ENCODE data around the gene HCAR3.
"Not testable (repeated sequence)": the region's sequence is repeated elsewhere in the genome, so short reads cannot be mapped to it uniquely, and the experiment has no call there.

HCAR3 gene

GRCh38 chr12:122716658-122717057 lies at the start of gene HCAR3:
Gene HCAR3 (minus strand): TSS chr12:122716811. CDS start chr12:122716737, 74 bp downstream.
- not testable (repeated sequence) for H3K27ac ChIP-seq (ENCODE audit: low read depth in 2 of 2, low read length in 2 of 2); H3K36me3 ChIP-seq (ENCODE audit: control insufficient read depth in 2 of 2, insufficient read depth in 2 of 2, low read length in 2 of 2); H3K9ac ChIP-seq (ENCODE audit: low read depth in 1 of 2, low read length in 2 of 2); H3K27me3 ChIP-seq (ENCODE audit: control insufficient read depth in 2 of 2, insufficient read depth in 2 of 2, low read length in 2 of 2); H3K4me3 ChIP-seq (ENCODE audit: low read length in 2 of 2); H3K9me3 ChIP-seq (ENCODE audit: control insufficient read depth in 2 of 2, low read length in 2 of 2); H3K4me1 ChIP-seq (ENCODE audit: control insufficient read depth in 2 of 2, insufficient read depth in 2 of 2, low read length in 2 of 2)

- Histone ChIP-seq H3K4me3 (ENCODE audit: low read length in 2 of 2) (no peak overlapping the region), H3K27me3 (ENCODE audit: control insufficient read depth in 2 of 2, insufficient read depth in 2 of 2, low read length in 2 of 2) (no peaks in the 10 kb centered on the region)
Measured at GRCh38 chr12:122757568-122757967, 41.0 kb upstream of the HCAR3 start.

GRCh38 chr12:122754790-122755189 lies 38.2 kb upstream of the HCAR3 start:
- peaks cover 8 to 11% of the 10 kb centered on the region in 2 donors for H3K4me1 ChIP-seq (ENCODE audit: control insufficient read depth in 2 of 2, insufficient read depth in 2 of 2, low read length in 2 of 2)
- no peak overlapping the region for H3K9ac ChIP-seq (ENCODE audit: low read depth in 1 of 2, low read length in 2 of 2)
- no peaks in the 10 kb centered on the region for H3K9me3 ChIP-seq (ENCODE audit: control insufficient read depth in 2 of 2, low read length in 2 of 2)
- no peak overlapping the region for H3K4me3 ChIP-seq (ENCODE audit: low read length in 2 of 2)
- peaks cover 22 to 42% of the 10 kb centered on the region in 2 donors for H3K36me3 ChIP-seq (ENCODE audit: control insufficient read depth in 2 of 2, insufficient read depth in 2 of 2, low read length in 2 of 2)
- H3K27ac ChIP-seq (ENCODE audit: low read depth in 2 of 2, low read length in 2 of 2), result no peak overlapping the region
- H3K27me3 ChIP-seq (ENCODE audit: control insufficient read depth in 2 of 2, insufficient read depth in 2 of 2, low read length in 2 of 2), result no peaks in the 10 kb centered on the region

More at GRCh38 chr12:122757568-122757967, 41.0 kb upstream of the HCAR3 start:
- Histone ChIP-seq H3K9ac (ENCODE audit: low read depth in 1 of 2, low read length in 2 of 2) (no peak overlapping the region), H3K36me3 (ENCODE audit: control insufficient read depth in 2 of 2, insufficient read depth in 2 of 2, low read length in 2 of 2) (peaks cover 22 to 55% of the 10 kb centered on the region in 2 donors), H3K4me1 (ENCODE audit: control insufficient read depth in 2 of 2, insufficient read depth in 2 of 2, low read length in 2 of 2) (peaks cover 8 to 11% of the 10 kb centered on the region in 2 donors), H3K9me3 (ENCODE audit: control insufficient read depth in 2 of 2, low read length in 2 of 2) (no peaks in the 10 kb centered on the region), H3K27ac (ENCODE audit: low read depth in 2 of 2, low read length in 2 of 2) (no peak overlapping the region)

- H3K4me1 ChIP-seq (ENCODE audit: control insufficient read depth in 2 of 2, insufficient read depth in 2 of 2, low read length in 2 of 2), result peaks cover 8 to 11% of the 10 kb centered on the region in 2 donors
- H3K9me3 ChIP-seq (ENCODE audit: control insufficient read depth in 2 of 2, low read length in 2 of 2), result no peaks in the 10 kb centered on the region
- H3K27ac ChIP-seq (ENCODE audit: low read depth in 2 of 2, low read length in 2 of 2), result peak overlapping the region in 1 of 2 donors; percentile 74
- H3K36me3 ChIP-seq (ENCODE audit: control insufficient read depth in 2 of 2, insufficient read depth in 2 of 2, low read length in 2 of 2), result peaks cover 19 to 30% of the 10 kb centered on the region in 2 donors
- no peaks in the 10 kb centered on the region for H3K27me3 ChIP-seq (ENCODE audit: control insufficient read depth in 2 of 2, insufficient read depth in 2 of 2, low read length in 2 of 2)
- H3K9ac ChIP-seq (ENCODE audit: low read depth in 1 of 2, low read length in 2 of 2), result peak overlapping the region; percentile 74 to 82
- H3K4me3 ChIP-seq (ENCODE audit: low read length in 2 of 2), result peak overlapping the region; percentile 75
Measured at GRCh38 chr12:122753319-122753650, 36.7 kb upstream of the HCAR3 start.

- Histone ChIP-seq H3K9me3 (ENCODE audit: control insufficient read depth in 2 of 2, low read length in 2 of 2) (no peaks in the 10 kb centered on the region), H3K36me3 (ENCODE audit: control insufficient read depth in 2 of 2, insufficient read depth in 2 of 2, low read length in 2 of 2) (peaks cover 18 to 26% of the 10 kb centered on the region in 2 donors), H3K27ac (ENCODE audit: low read depth in 2 of 2, low read length in 2 of 2) (peak within 1 kb of the TSS; percentile 39 to 74), H3K9ac (ENCODE audit: low read depth in 1 of 2, low read length in 2 of 2) (peak within 1 kb of the TSS; percentile 74 to 82), H3K4me1 (ENCODE audit: control insufficient read depth in 2 of 2, insufficient read depth in 2 of 2, low read length in 2 of 2) (peaks cover 8 to 11% of the 10 kb centered on the region in 2 donors), H3K4me3 (ENCODE audit: low read length in 2 of 2) (peak within 1 kb of the TSS; percentile 75), H3K27me3 (ENCODE audit: control insufficient read depth in 2 of 2, insufficient read depth in 2 of 2, low read length in 2 of 2) (no peaks in the 10 kb centered on the region)
Measured at GRCh38 chr12:122752464-122753318, 36.1 kb upstream of the HCAR3 start, which contains the start of gene DENR. Gene DENR (plus strand): TSS chr12:122752824. CDS start chr12:122753702, 878 bp downstream.

GRCh38 chr12:122750781-122751515 lies 34.3 kb upstream of the HCAR3 start:
- not testable (repeated sequence) for H3K4me3 ChIP-seq (ENCODE audit: low read length in 2 of 2); H3K9ac ChIP-seq (ENCODE audit: low read depth in 1 of 2, low read length in 2 of 2); H3K9me3 ChIP-seq (ENCODE audit: control insufficient read depth in 2 of 2, low read length in 2 of 2); H3K27me3 ChIP-seq (ENCODE audit: control insufficient read depth in 2 of 2, insufficient read depth in 2 of 2, low read length in 2 of 2); H3K27ac ChIP-seq (ENCODE audit: low read depth in 2 of 2, low read length in 2 of 2)
- H3K4me1 ChIP-seq (ENCODE audit: control insufficient read depth in 2 of 2, insufficient read depth in 2 of 2, low read length in 2 of 2), result peaks cover 8 to 11% of the 10 kb centered on the region in 2 donors
- peaks cover 7 to 11% of the 10 kb centered on the region in 2 donors for H3K36me3 ChIP-seq (ENCODE audit: control insufficient read depth in 2 of 2, insufficient read depth in 2 of 2, low read length in 2 of 2)

GRCh38 chr12:122749569-122750332 lies 33.1 kb upstream of the HCAR3 start:
- no peak overlapping the region for H3K27ac ChIP-seq (ENCODE audit: low read depth in 2 of 2, low read length in 2 of 2)
- H3K4me1 ChIP-seq (ENCODE audit: control insufficient read depth in 2 of 2, insufficient read depth in 2 of 2, low read length in 2 of 2), result peaks cover 8 to 11% of the 10 kb centered on the region in 2 donors
- H3K9ac ChIP-seq (ENCODE audit: low read depth in 1 of 2, low read length in 2 of 2), result no peak overlapping the region

GRCh38 chr12:122747224-122748135 lies 30.9 kb upstream of the HCAR3 start:
- Histone ChIP-seq H3K4me3 (ENCODE audit: low read length in 2 of 2) (no peak overlapping the region), H3K27me3 (ENCODE audit: control insufficient read depth in 2 of 2, insufficient read depth in 2 of 2, low read length in 2 of 2) (no peaks in the 10 kb centered on the region), H3K9me3 (ENCODE audit: control insufficient read depth in 2 of 2, low read length in 2 of 2) (no peaks in the 10 kb centered on the region), H3K4me1 (ENCODE audit: control insufficient read depth in 2 of 2, insufficient read depth in 2 of 2, low read length in 2 of 2) (no peaks in the 10 kb centered on the region), H3K36me3 (ENCODE audit: control insufficient read depth in 2 of 2, insufficient read depth in 2 of 2, low read length in 2 of 2) (no peaks in the 10 kb centered on the region), H3K9ac (ENCODE audit: low read depth in 1 of 2, low read length in 2 of 2) (no peak overlapping the region), H3K27ac (ENCODE audit: low read depth in 2 of 2, low read length in 2 of 2) (no peak overlapping the region)

More at GRCh38 chr12:122749569-122750332, 33.1 kb upstream of the HCAR3 start:
- Histone ChIP-seq H3K9me3 (ENCODE audit: control insufficient read depth in 2 of 2, low read length in 2 of 2) (no peaks in the 10 kb centered on the region), H3K36me3 (ENCODE audit: control insufficient read depth in 2 of 2, insufficient read depth in 2 of 2, low read length in 2 of 2) (peaks cover 4 to 7% of the 10 kb centered on the region in 2 donors), H3K4me3 (ENCODE audit: low read length in 2 of 2) (no peak overlapping the region), H3K27me3 (ENCODE audit: control insufficient read depth in 2 of 2, insufficient read depth in 2 of 2, low read length in 2 of 2) (no peaks in the 10 kb centered on the region)

GRCh38 chr12:122743895-122744525 lies 27.4 kb upstream of the HCAR3 start:
- no peak overlapping the region for H3K27ac ChIP-seq (ENCODE audit: low read depth in 2 of 2, low read length in 2 of 2)

More at GRCh38 chr12:122743895-122744525, 27.4 kb upstream of the HCAR3 start:
- Histone ChIP-seq H3K4me1 (ENCODE audit: control insufficient read depth in 2 of 2, insufficient read depth in 2 of 2, low read length in 2 of 2) (no peaks in the 10 kb centered on the region), H3K4me3 (ENCODE audit: low read length in 2 of 2) (no peak overlapping the region), H3K9me3 (ENCODE audit: control insufficient read depth in 2 of 2, low read length in 2 of 2) (no peaks in the 10 kb centered on the region), H3K9ac (ENCODE audit: low read depth in 1 of 2, low read length in 2 of 2) (no peak overlapping the region), H3K27me3 (ENCODE audit: control insufficient read depth in 2 of 2, insufficient read depth in 2 of 2, low read length in 2 of 2) (no peaks in the 10 kb centered on the region), H3K36me3 (ENCODE audit: control insufficient read depth in 2 of 2, insufficient read depth in 2 of 2, low read length in 2 of 2) (no peaks in the 10 kb centered on the region)
